ENCODE data around the gene MAMLD1.
"Not testable (repeated sequence)": the region's sequence is repeated elsewhere in the genome, so short reads cannot be mapped to it uniquely, and the experiment has no call there.

MAMLD1 gene

GRCh38 chrX:150362599-150363481 lies at the start of gene MAMLD1:
MAMLD1 (plus strand) TSS chrX:150363317; CDS start chrX:150445517, 82,200 bp downstream.
- no peak for DNase-seq

GRCh38 chrX:150313514-150313913 lies 49.6 kb upstream of the MAMLD1 start:
- DNase-seq, result no peak

GRCh38 chrX:150314186-150314585 lies 48.9 kb upstream of the MAMLD1 start:
- no peak for DNase-seq

GRCh38 chrX:150316564-150316963 lies 46.6 kb upstream of the MAMLD1 start:
- no peak for DNase-seq

- DNase-seq, result no peak
Observed at GRCh38 chrX:150323020-150323419, 40.1 kb upstream of the MAMLD1 start.

GRCh38 chrX:150324035-150324728 lies 38.9 kb upstream of the MAMLD1 start:
- DNase-seq, result no peak

GRCh38 chrX:150324919-150325318 lies 38.2 kb upstream of the MAMLD1 start:
- DNase-seq, result no peak

GRCh38 chrX:150326541-150327247 lies 36.4 kb upstream of the MAMLD1 start:
- no peak for DNase-seq

- DNase-seq, result no peak
Observed at GRCh38 chrX:150329282-150329681, 33.8 kb upstream of the MAMLD1 start.

GRCh38 chrX:150329868-150330267 lies 33.2 kb upstream of the MAMLD1 start:
- no peak for DNase-seq

GRCh38 chrX:150332023-150332422 lies 31.1 kb upstream of the MAMLD1 start:
- no peak for DNase-seq

- DNase-seq, result no peak
Observed at GRCh38 chrX:150334100-150334499, 29.0 kb upstream of the MAMLD1 start.

GRCh38 chrX:150334981-150335380 lies 28.1 kb upstream of the MAMLD1 start:
- no peak for DNase-seq

GRCh38 chrX:150337026-150337425 lies 26.1 kb upstream of the MAMLD1 start:
- DNase-seq, result no peak

GRCh38 chrX:150337536-150337935 lies 25.6 kb upstream of the MAMLD1 start:
- DNase-seq, result no peak

- DNase-seq, result no peak
Observed at GRCh38 chrX:150338615-150339014, 24.5 kb upstream of the MAMLD1 start.

- no peak for DNase-seq
Observed at GRCh38 chrX:150339736-150340135, 23.4 kb upstream of the MAMLD1 start.

GRCh38 chrX:150340326-150340725 lies 22.8 kb upstream of the MAMLD1 start:
- not testable (repeated sequence) for DNase-seq

GRCh38 chrX:150347471-150347870 lies 15.6 kb upstream of the MAMLD1 start:
- no peak for DNase-seq

GRCh38 chrX:150348365-150348764 lies 14.8 kb upstream of the MAMLD1 start:
- DNase-seq, result no peak

GRCh38 chrX:150352114-150352513 lies 11.0 kb upstream of the MAMLD1 start:
- no peak for DNase-seq

GRCh38 chrX:150352581-150352980 lies 10.5 kb upstream of the MAMLD1 start:
- no peak for DNase-seq

GRCh38 chrX:150355913-150356312 lies 7.2 kb upstream of the MAMLD1 start:
- no peak for DNase-seq

- no peak for DNase-seq
Observed at GRCh38 chrX:150357790-150358189, 5.3 kb upstream of the MAMLD1 start.

All from 8988T (cell line).